Endothelial cell of umbilical vein (primary cell): ENCODE results near the gene GATA6. TPM values are rescaled to one million over a fixed set of nuclear protein-coding genes. Genes with fewer than 3 reads are reported as not detected.

Experiments
- BruUV-seq: library from RNA; stranded (reverse); fragments of 400-500 nt; replicated peaks from 2 replicates; lab custom pipeline; 2021; lab: Mats Ljungman, UMichigan
- CTCF ChIA-PET: fragments of 300-600, 350-600 bp; sonication (Branson Sonifier 250); formaldehyde crosslinking; loops from one replicate; lab custom pipeline; 2021; ENCODE audit warnings: antibody characterized with exemption, inconsistent platforms; lab: Charles Lee
- POLR2A ChIA-PET: fragments of 300-600, 350-600 bp; sonication (Branson Sonifier 250); formaldehyde crosslinking; loops from one replicate; lab custom pipeline; 2021; ENCODE audit warnings: antibody characterized with exemption, inconsistent platforms; lab: Charles Lee
- DNase-seq: peaks from one replicate; pipeline ENCODE4 v3.0.0-alpha.2; 2011; ENCODE audit warnings: low read depth, low spot score
- FAIRE-seq: peaks from 2 replicates; lab custom pipeline; 2011; peaks lifted over from hg19 to GRCh38; lab: Jason Lieb, UNC
- H2AFZ ChIP-seq: 2 replicates; pipeline ENCODE4 v1.6.0; 2012; ENCODE audit warnings: low read depth, low read length, control low read depth, inconsistent platforms
- H3K27ac ChIP-seq: 2 replicates; pipeline ENCODE4 v1.5.1; 2011; ENCODE audit warnings: low read depth, mild to moderate bottlenecking, control low read depth, low read length, moderate library complexity; ENCODE audit not compliant: insufficient read depth
- H3K27me3 ChIP-seq, 2 experiments: 2 replicates each; pipeline versions ENCODE4 v1.6.0 to v1.6.1; 2011; ENCODE audit warnings: low read length in 2 of 2, mixed read lengths in 1 of 2; ENCODE audit not compliant: control insufficient read depth in 2 of 2, insufficient read depth in 2 of 2
- H3K36me3 ChIP-seq, 2 experiments: 2 replicates in 1 of 2; 3 replicates in 1 of 2; pipeline ENCODE4 v1.5.1; 2011; ENCODE audit warnings: low read length in 2 of 2, mild to moderate bottlenecking in 1 of 2, moderate library complexity in 1 of 2; ENCODE audit not compliant: control insufficient read depth in 2 of 2, insufficient read depth in 2 of 2; ENCODE audit errors: extremely low read depth in 1 of 2
- H3K4me1 ChIP-seq: 3 replicates; pipeline ENCODE4 v1.5.1; 2011; ENCODE audit warnings: mild to moderate bottlenecking, low read length; ENCODE audit not compliant: control insufficient read depth, insufficient read depth; ENCODE audit errors: extremely low read depth
- H3K4me2 ChIP-seq: 2 replicates; pipeline ENCODE4 v1.6.1; 2011; ENCODE audit warnings: low read length, control low read depth, mixed read lengths; ENCODE audit not compliant: insufficient read depth
- H3K4me3 ChIP-seq, 3 experiments: fragments of 200-600 bp in 1 of 3; sonication (generic), shearing (Covaris generic) in 1 of 3; replicated peaks in 1 of 3; 2 replicates each; pipeline ENCODE4 v1.5.1; 2011 to 2016; ENCODE audit warnings: control low read depth in 3 of 3, low read length in 3 of 3, mild to moderate bottlenecking in 2 of 3, inconsistent platforms in 1 of 3, low read depth in 1 of 3, moderate library complexity in 1 of 3; ENCODE audit not compliant: insufficient read depth in 1 of 3
- H3K79me2 ChIP-seq: 2 replicates; pipeline ENCODE4 v1.6.0; 2012; ENCODE audit warnings: low read length, inconsistent platforms; ENCODE audit not compliant: control insufficient read depth, insufficient read depth
- H3K9ac ChIP-seq: replicated peaks from 2 replicates; pipeline ENCODE3; 2011; ENCODE audit warnings: low read length, control low read depth; ENCODE audit not compliant: insufficient read depth; ENCODE audit errors: extremely low read depth
- H3K9me1 ChIP-seq: replicated peaks from 3 replicates; pipeline ENCODE4 v1.6.0; 2011; ENCODE audit warnings: mild to moderate bottlenecking, low read length; ENCODE audit not compliant: control insufficient read depth, insufficient read depth; ENCODE audit errors: extremely low read depth
- H3K9me3 ChIP-seq: replicated peaks from 2 replicates; pipeline ENCODE4 v1.5.1; 2012; ENCODE audit warnings: low read length, inconsistent platforms; ENCODE audit not compliant: control insufficient read depth, insufficient read depth
- H4K20me1 ChIP-seq: replicated peaks from 2 replicates; pipeline ENCODE3; 2011; ENCODE audit warnings: mild to moderate bottlenecking, low read length; ENCODE audit not compliant: control insufficient read depth, insufficient read depth; ENCODE audit errors: extremely low read depth
- CTCF ChIP-seq, 2 donors: IDR thresholded peaks; 1 replicate in 1 of 2; 2 replicates in 1 of 2; pipeline ENCODE4 v1.5.1; 2011; ENCODE audit warnings: low read length in 2 of 2, mild to moderate bottlenecking in 2 of 2, moderate library complexity in 2 of 2, control low read depth in 1 of 2, inconsistent platforms in 1 of 2, low read depth in 1 of 2; ENCODE audit not compliant: insufficient read depth in 1 of 2; ENCODE audit errors: extremely low read depth in 1 of 2
- EZH2 ChIP-seq: IDR thresholded peaks from 2 replicates; pipeline ENCODE4 v1.6.1; 2012; ENCODE audit warnings: borderline replicate concordance, low read depth, mild to moderate bottlenecking, moderate library complexity, low read length, inconsistent platforms; ENCODE audit not compliant: severe bottlenecking
- FOS ChIP-seq: IDR thresholded peaks from 2 replicates; pipeline ENCODE4 v1.6.1; 2011; ENCODE audit warnings: mild to moderate bottlenecking, low read length, moderate library complexity, borderline replicate concordance; ENCODE audit not compliant: insufficient read depth
- GATA2 ChIP-seq: IDR thresholded peaks from 2 replicates; pipeline ENCODE4 v1.7.0; 2011; ENCODE audit warnings: low read depth, mild to moderate bottlenecking, moderate library complexity, mixed read lengths, low read length; ENCODE audit not compliant: insufficient read length, insufficient read depth
- JUN ChIP-seq: IDR thresholded peaks from 2 replicates; pipeline ENCODE4 v1.6.1; 2011; ENCODE audit warnings: borderline replicate concordance, low read depth; ENCODE audit not compliant: insufficient read length, insufficient read depth
- MYC ChIP-seq: IDR thresholded peaks from one replicate; pipeline ENCODE4 v1.6.1; 2011; ENCODE audit warnings: mild to moderate bottlenecking, low read depth, low read length
- POLR2A ChIP-seq: IDR thresholded peaks from 2 replicates; pipeline ENCODE4 v1.6.1; 2012; ENCODE audit warnings: low read depth, mild to moderate bottlenecking, control low read depth, low read length
- POLR2AphosphoS5 ChIP-seq: IDR thresholded peaks from 2 replicates; pipeline ENCODE4 v1.6.1; 2012; ENCODE audit warnings: low read depth, mild to moderate bottlenecking, control low read depth, low read length, moderate library complexity; ENCODE audit not compliant: insufficient read depth
- dilution Hi-C: fragments of 300-500 bp; cut with MboI; formaldehyde crosslinking; loops from one replicate; pipeline ENCODE4 v1.15.0; 2019; ENCODE audit warnings: low sequenced_read_pairs; ENCODE audit not compliant: extremely low pct_ligation_motif_present
- intact Hi-C: fragments of 100-400 bp; cut with micrococcal nuclease; formaldehyde crosslinking; loops from one replicate; pipeline ENCODE4 v1.10.0; 2022
- polyA plus RNA-seq, 4 experiments: library from polyadenylated mRNA; depleted of rRNA in 3 of 4; stranded (reverse) in 3 of 4; unstranded in 1 of 4; fragments of >200 nt; gene quantifications; 2 replicates each; pipeline versions ENCODE4 v1.2.1 to v1.2.3, GENCODE V29; 2011 to 2012; ENCODE audit warnings: missing spikeins in 1 of 4
- total RNA-seq: library from RNA; stranded (reverse); gene quantifications from 2 replicates; pipeline ENCODE4 v1.2.3, GENCODE V29; 2021
- TF ChIP-seq, protein P1 (sequence below): IDR thresholded peaks from 2 replicates; pipeline ENCODE4 v1.6.1; 2011; ENCODE audit not compliant: insufficient read depth, insufficient read length

The GATA6 gene
- total and polyA plus RNA-seq, 2 donors (not counting 3 experiments of a cell fraction or from before 2014, with no cell fraction given): 4.1 to 14.6 TPM

GRCh38 chr18:22179174-22179573 lies 9.8 kb downstream of the GATA6 start:
- no peaks in the 10 kb centered on the region for H3K9me3 ChIP-seq
- H3K4me2 ChIP-seq: peak overlapping the region; percentile 98
- H3K27ac ChIP-seq: peak overlapping the region; percentile 26
- H3K9ac ChIP-seq: no peak overlapping the region
- no peak overlapping the region for H3K4me3 ChIP-seq
- dilution Hi-C loops (loop anchor here (10.0 to 25.0 kb wide), 2 partner anchors 258 to 386 kb away; no protein-coding TSS in a partner anchor), intact Hi-C loops (no loop called here)
- H4K20me1 ChIP-seq: no peaks in the 10 kb centered on the region
- H2AFZ ChIP-seq: no peak overlapping the region
- peaks cover 90% of the 10 kb centered on the region for H3K79me2 ChIP-seq
- H3K27me3 ChIP-seq: no peaks in the 10 kb centered on the region
- ChIA-PET CTCF (interaction anchor here (0.6 to 2.4 kb wide), 4 partner anchors 9 to 383 kb away, joined by 3 to 18 read pairs (median 6); no protein-coding TSS in a partner anchor), POLR2A (no interaction called here)
- peaks cover 73% of the 10 kb centered on the region for H3K4me1 ChIP-seq
- DNase-seq (peak; percentile 75), FAIRE-seq (no peak)
- peaks cover 0 to 12% of the 10 kb centered on the region in 2 experiments for H3K36me3 ChIP-seq
- no peak for TF ChIP-seq POLR2A
- no peak for TF ChIP-seq GATA2
- TF ChIP-seq, protein P1, sequence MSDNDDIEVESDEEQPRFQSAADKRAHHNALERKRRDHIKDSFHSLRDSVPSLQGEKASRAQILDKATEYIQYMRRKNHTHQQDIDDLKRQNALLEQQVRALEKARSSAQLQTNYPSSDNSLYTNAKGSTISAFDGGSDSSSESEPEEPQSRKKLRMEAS: no peak
- BruUV-seq: no TSS peak
- no peaks in the 10 kb centered on the region for H3K9me1 ChIP-seq

GRCh38 chr18:22179631-22180030 lies 10.2 kb downstream of the GATA6 start:
- Histone ChIP-seq H3K9me1 (no peaks in the 10 kb centered on the region), H4K20me1 (no peaks in the 10 kb centered on the region), H3K36me3 (peaks cover 0 to 12% of the 10 kb centered on the region in 2 experiments), H3K9ac (peak overlapping the region; percentile 6), H3K9me3 (no peaks in the 10 kb centered on the region), H3K4me1 (peaks cover 69% of the 10 kb centered on the region), H3K79me2 (peaks cover 90% of the 10 kb centered on the region), H3K4me2 (peak overlapping the region; percentile 98), H3K27me3 (no peaks in the 10 kb centered on the region), H3K4me3 (no peak overlapping the region), H2AFZ (no peak overlapping the region), H3K27ac (peak overlapping the region; percentile 26)
- FAIRE-seq: no peak
- TF ChIP-seq EZH2: no peak
- TF ChIP-seq POLR2A: no peak
- no peak for TF ChIP-seq GATA2
- TF ChIP-seq, protein P1: no peak
- TF ChIP-seq MYC: no peak
- no peak for TF ChIP-seq CTCF (IDR thresholded peaks at IDR 0.05; ENCODE audit: extremely low read depth in 1 of 2, insufficient read depth in 1 of 2, low read depth in 1 of 2, low read length in 2 of 2)
- no peak for TF ChIP-seq FOS
- no peak for TF ChIP-seq POLR2AphosphoS5
- no peak for TF ChIP-seq JUN
- dilution Hi-C loops: loop anchor here (10.0 to 25.0 kb wide), 2 partner anchors 258 to 385 kb away; no protein-coding TSS in a partner anchor
- no TSS peak for BruUV-seq
- ChIA-PET POLR2A (no interaction called here), CTCF (interaction anchor here (0.6 to 2.4 kb wide), 3 partner anchors 9 to 383 kb away, joined by 3 to 9 read pairs (median 6); no protein-coding TSS in a partner anchor)
- DNase-seq: peak; percentile 53
- intact Hi-C loops: no loop called here
